ENCODE data around the gene FAM13A. TPM values are rescaled to one million over a fixed set of nuclear protein-coding genes. Genes with fewer than 3 reads are reported as not detected.

Gene FAM13A
- total and polyA plus RNA-seq, 8 donors: 6.0 to 132 (median 45.7) TPM

DNA sequence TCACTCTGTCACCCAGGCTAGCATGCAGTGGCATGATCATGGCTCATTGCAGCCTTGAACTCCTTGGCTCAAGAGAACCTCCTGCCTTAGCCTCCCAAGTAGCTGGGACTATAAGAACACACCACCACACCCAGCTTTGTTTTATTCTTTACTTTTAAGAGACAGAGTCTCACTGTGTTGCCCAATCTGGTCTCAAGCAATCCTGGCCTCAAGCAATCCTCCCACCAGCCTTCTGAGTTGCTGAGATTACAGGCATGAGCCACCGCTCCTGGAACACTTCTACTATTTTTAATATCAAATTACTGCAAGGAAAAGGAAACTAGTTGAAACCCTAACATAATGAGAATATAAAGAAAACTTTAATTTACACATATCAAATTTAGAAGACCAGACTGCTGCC, 85.4 kb downstream of the FAM13A start:
- 95 to 100% (median 96%) methylated on average over 1 of the region's 1 CpG for WGBS, 5 donors
- intact Hi-C loops (cut with DNase I; ENCODE audit: low total_unique reads): no loop called here

DNA sequence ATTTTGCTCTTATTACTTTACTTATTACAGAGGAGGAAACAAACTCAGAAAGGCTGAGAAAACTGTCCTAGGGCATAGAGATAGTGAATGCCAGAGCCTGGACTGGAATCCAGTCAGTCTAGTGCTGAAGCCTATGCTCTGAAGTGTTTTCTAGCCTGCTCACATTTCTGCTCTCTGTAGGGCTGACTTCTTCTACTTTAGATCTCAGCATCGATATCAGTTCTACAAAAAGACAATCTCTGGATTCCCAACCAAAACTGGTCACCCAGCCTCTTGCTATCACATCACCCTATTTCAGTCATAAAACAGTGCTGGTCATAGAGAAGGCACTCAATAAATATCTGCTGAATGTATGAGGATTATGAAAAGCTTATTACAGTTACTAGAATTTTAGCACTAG, 87.2 kb downstream of the FAM13A start:
- peaks cover 0 to 5% (median 2%) of the 10 kb centered on the region in 4 donors for H3K4me1 ChIP-seq
- no peak for TF ChIP-seq EP300 (IDR thresholded peaks at IDR 0.05)
- no peak for TF ChIP-seq POLR2AphosphoS5 (IDR thresholded peaks at IDR 0.05)
- no peak for TF ChIP-seq POLR2A (IDR thresholded peaks at IDR 0.05)
- TF ChIP-seq, protein P1, sequence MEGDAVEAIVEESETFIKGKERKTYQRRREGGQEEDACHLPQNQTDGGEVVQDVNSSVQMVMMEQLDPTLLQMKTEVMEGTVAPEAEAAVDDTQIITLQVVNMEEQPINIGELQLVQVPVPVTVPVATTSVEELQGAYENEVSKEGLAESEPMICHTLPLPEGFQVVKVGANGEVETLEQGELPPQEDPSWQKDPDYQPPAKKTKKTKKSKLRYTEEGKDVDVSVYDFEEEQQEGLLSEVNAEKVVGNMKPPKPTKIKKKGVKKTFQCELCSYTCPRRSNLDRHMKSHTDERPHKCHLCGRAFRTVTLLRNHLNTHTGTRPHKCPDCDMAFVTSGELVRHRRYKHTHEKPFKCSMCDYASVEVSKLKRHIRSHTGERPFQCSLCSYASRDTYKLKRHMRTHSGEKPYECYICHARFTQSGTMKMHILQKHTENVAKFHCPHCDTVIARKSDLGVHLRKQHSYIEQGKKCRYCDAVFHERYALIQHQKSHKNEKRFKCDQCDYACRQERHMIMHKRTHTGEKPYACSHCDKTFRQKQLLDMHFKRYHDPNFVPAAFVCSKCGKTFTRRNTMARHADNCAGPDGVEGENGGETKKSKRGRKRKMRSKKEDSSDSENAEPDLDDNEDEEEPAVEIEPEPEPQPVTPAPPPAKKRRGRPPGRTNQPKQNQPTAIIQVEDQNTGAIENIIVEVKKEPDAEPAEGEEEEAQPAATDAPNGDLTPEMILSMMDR (IDR thresholded peaks at IDR 0.05): no peak
- no peak for DNase-seq
- no peak overlapping the region for H3K27ac ChIP-seq
- no peak overlapping the region for H3K4me3 ChIP-seq
- no peaks in the 10 kb centered on the region for H3K27me3 ChIP-seq
- intact Hi-C loops (cut with DNase I; ENCODE audit: low total_unique reads): no loop called here
- peaks cover 0 to 3% (median 0%) of the 10 kb centered on the region in 4 donors for H3K9me3 ChIP-seq
- H3K36me3 ChIP-seq: no peaks in the 10 kb centered on the region
- 79 to 100% (median 95%) methylated on average over 1 of the region's 1 CpG for WGBS, 5 donors

More for the DNA sequence above, 85.4 kb downstream of the FAM13A start:
- Histone ChIP-seq H3K27me3 (no peaks in the 10 kb centered on the region), H3K9me3 (peaks cover 0 to 3% (median 0%) of the 10 kb centered on the region in 4 donors), H3K36me3 (no peaks in the 10 kb centered on the region), H3K4me1 (peaks cover 0 to 5% (median 2%) of the 10 kb centered on the region in 4 donors), H3K4me3 (no peak overlapping the region), H3K27ac (no peak overlapping the region)
- TF ChIP-seq, protein P1 (IDR thresholded peaks at IDR 0.05): no peak
- TF ChIP-seq POLR2AphosphoS5 (IDR thresholded peaks at IDR 0.05): no peak
- DNase-seq: no peak

DNA sequence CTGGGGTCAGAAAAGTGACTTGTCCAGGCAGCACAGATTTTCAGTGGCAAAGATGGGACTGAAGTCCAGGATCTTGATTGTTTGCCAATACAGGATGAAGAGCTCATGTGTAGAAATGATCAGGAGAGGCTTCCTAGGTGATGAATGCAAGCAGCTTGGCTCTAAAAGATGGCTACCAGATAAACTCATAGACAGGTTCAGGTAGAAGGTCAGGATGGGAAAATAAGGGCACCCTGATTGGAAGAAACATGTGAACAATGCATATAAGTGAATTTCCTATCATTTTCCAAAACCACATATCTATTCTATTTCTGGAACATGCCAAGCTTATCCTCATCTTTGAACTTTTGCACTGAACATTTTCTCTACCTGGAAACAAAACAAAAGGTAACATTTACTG, 87.7 kb downstream of the FAM13A start:
- no peak overlapping the region for H3K27ac ChIP-seq
- intact Hi-C loops (cut with DNase I; ENCODE audit: low total_unique reads): no loop called here
- no peak for DNase-seq
- no peaks in the 10 kb centered on the region for H3K36me3 ChIP-seq
- peaks cover 0 to 5% (median 2%) of the 10 kb centered on the region in 4 donors for H3K4me1 ChIP-seq
- no peak overlapping the region for H3K4me3 ChIP-seq
- peaks cover 0 to 3% (median 0%) of the 10 kb centered on the region in 4 donors for H3K9me3 ChIP-seq
- H3K27me3 ChIP-seq: no peaks in the 10 kb centered on the region
- TF ChIP-seq POLR2A (IDR thresholded peaks at IDR 0.05): no peak

DNA sequence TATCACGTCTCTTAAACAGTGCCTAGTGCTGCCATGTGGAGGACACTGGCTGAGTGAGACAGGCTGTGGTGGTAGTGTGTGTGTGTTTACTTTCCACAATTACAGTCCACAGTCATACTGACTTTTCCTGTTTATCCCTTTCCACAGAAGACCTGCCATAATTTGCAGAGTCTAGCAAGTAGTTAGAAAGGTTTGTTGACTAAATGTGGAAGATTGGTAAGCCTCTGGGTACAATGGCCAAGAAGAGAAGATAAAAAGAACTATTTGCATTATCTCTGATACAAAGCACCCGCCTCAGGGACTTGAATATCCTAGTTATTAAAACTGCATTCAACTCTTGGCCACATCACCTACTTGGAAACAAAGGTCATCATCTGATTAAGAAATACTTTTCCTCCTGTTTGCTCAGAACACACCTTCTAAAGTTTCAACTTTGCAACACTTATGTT, 89.1 kb downstream of the FAM13A start:
- DNase-seq: peak in 1 of 2 donors; percentile 48
- H3K27ac ChIP-seq: peak overlapping the region in 3 of 5 donors; percentile 12 to 61 (median 25)
- 33 to 61% (median 44%) methylated on average over 2 of the region's 2 CpGs for WGBS, 5 donors

DNA sequence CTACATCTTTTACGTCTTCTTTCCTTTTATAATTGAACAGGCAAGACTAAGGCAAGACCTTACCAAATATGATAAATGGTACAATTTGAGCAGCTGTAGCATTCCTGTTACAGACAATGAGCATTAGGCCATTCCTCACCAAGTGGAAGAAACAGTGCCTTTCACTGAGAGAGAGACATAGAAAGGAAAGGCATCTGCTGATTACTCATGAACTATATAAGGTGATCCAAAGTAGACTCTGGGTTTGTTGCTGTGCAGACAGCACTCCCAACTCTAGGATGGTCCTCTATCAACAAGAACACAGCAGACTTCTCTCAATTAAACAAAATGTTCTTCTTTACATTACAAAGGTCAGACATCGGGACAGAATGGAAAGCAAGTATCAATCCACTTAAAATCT, 91.9 kb downstream of the FAM13A start:
- Histone ChIP-seq H3K36me3 (no peaks in the 10 kb centered on the region), H3K4me1 (peaks cover 0 to 14% (median 2%) of the 10 kb centered on the region in 4 donors), H3K27me3 (no peaks in the 10 kb centered on the region), H3K27ac (no peak overlapping the region), H3K9me3 (no peaks in the 10 kb centered on the region), H3K4me3 (no peak overlapping the region)
- 95 to 100% (median 98%) methylated on average over 2 of the region's 2 CpGs for WGBS, 5 donors
- TF ChIP-seq, protein P1 (IDR thresholded peaks at IDR 0.05): no peak
- no peak for TF ChIP-seq EP300 (IDR thresholded peaks at IDR 0.05)
- no peak for TF ChIP-seq POLR2A (IDR thresholded peaks at IDR 0.05)
- no peak for TF ChIP-seq POLR2AphosphoS5 (IDR thresholded peaks at IDR 0.05)
- no peak for DNase-seq
- intact Hi-C loops (cut with DNase I; ENCODE audit: low total_unique reads): no loop called here

More for the DNA sequence above, 89.1 kb downstream of the FAM13A start:
- Histone ChIP-seq H3K27me3 (no peaks in the 10 kb centered on the region), H3K4me3 (no peak overlapping the region), H3K9me3 (no peaks in the 10 kb centered on the region), H3K36me3 (no peaks in the 10 kb centered on the region), H3K4me1 (peaks cover 0 to 14% (median 2%) of the 10 kb centered on the region in 4 donors)
- intact Hi-C loops (cut with DNase I; ENCODE audit: low total_unique reads): no loop called here
- TF ChIP-seq POLR2A (IDR thresholded peaks at IDR 0.05) (no peak), POLR2AphosphoS5 (IDR thresholded peaks at IDR 0.05) (peak in 1 of 3 donors; percentile 2), EP300 (IDR thresholded peaks at IDR 0.05) (no peak)
- TF ChIP-seq, protein P1 (IDR thresholded peaks at IDR 0.05): no peak
